ENCODE results near the gene MEN1.
A peak's percentile ranks its signal among the peaks of the same experiment; 100 is the strongest.

The MEN1 gene

DNA sequence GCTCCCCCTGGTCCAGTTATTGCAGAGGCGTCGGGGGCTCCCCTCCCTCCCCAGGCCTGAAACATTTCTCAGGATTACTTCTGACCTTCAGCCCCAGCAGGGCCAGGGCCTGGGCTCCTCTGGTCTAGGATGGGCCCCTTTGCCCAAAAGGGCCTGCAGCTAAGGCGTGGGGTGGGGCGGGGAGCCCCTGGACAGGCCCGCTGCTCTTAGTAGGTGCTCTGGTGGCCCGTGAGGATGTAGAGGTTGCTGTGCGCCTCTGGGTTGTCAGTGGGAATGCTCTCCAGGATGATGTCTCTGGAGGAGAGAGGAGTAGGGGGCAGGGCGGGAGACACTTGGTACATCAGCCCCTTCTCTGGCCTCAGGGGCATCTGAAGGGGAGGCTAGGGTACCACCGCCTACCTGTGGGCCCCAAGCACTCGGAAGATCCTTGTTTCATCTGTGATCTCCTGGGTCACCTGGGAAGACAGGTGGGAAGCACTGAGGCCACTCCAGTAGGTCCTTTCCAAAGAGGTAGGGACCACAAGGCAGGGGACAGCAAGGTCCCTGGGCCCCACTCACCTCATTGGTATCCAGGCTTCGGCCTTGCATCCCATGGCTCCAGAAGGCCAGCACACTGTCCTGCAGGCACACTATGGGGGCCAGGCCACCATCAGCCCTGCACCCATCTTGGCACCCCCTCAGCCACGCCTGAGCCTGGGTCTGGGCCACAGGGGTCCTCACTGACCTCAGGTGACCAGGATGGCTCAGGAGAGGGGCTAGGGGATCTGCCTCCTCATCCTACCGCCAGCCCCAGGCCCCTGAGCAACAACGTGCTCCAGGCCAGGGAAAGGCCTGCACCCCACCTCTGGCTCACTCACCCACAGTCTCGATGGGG, 20.8 kb downstream of the MEN1 start:
- no peak overlapping the region for H3K4me3 ChIP-seq (ENCODE audit: low read depth, low read length)
- no peak for DNase-seq (ENCODE audit: low read depth)

DNA sequence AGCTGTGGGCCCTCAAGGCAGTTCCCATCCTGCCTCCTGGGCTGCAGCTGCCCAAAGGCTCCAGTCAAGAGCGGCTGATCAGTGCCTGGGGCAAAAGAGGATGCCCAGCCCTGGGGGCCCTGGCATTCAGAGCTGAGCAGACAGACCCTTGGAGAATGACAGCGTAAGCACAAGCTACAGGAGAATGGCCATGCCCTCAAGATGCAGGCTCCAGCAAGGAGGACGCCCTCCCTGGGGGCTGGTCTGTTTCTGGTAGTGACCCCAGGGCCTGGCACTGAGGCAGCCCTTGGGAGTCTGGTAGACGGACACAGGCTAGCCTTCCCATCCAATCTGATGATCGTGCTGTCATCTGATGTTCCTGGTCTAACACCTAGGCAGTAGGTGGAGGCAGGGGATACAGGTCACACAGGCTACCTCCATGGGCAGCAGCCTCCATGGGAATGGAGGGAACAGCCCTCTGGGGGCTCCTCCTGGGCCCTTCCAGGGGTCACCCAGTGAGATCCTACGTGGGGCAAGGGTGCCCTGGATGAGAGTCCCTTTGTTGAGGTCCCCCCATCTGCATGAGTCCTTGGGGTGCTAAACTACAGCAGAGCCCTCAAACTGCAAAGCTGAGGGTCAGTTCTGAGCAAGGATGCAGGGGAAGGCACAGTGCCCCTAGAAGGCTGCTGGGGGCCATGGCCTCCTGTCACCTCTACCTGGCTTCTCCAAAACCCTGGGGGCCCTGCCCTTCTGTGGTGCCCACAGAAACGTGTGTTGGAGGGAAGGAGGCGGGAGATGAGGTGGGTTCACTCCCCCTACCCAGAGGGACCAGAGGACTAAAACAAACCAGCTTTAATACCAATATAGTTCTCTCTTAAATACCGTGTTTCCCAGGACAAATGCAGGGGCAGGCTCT, 21.8 kb downstream of the MEN1 start:
- DNase-seq (ENCODE audit: low read depth): no peak
- no peak overlapping the region for H3K4me3 ChIP-seq (ENCODE audit: low read depth, low read length)

DNA sequence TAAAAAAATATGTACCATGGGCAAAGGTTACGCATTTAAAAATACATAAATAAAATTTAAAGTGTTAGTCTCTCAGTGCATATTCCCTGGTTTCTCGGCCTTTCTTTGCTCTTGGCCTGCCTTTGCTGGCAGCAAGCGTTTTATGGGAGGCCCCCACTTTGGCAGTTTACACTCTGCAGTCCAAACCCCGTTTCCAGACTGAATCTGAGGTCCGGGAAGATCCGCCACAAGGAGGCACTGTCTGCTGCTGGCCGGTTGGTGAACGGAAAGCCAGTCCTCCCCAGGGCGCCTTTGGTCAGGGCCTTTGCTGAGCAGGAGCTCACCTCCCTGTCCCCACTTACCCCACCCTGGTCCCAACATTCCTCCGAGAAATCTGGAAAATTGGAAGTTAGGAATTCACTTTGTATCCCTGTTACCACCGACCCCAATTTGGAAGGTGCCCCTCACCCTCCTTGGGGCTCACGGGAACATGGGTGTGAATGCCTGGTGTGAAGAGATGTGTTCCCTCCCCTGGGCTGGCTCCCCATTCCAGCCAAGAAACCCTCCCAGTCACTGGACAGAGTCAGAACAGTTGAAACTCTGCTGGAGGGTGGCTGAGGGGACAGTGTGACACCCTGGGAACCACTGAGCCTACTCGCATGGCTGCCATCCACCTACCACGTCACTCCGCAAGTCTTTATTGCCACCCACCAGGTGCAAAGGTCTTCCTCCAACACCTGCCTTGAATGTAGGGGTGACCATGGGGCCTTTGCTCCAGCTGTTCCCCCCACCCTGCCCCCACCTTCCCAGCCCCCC, 22.6 kb downstream of the MEN1 start:
- no peak overlapping the region for H3K4me3 ChIP-seq (ENCODE audit: low read depth, low read length)
- DNase-seq (ENCODE audit: low read depth): no peak

GRCh38 chr11:64786308-64786707, 24.0 kb downstream of the MEN1 start:
- no peak for DNase-seq (ENCODE audit: low read depth)
- no peak overlapping the region for H3K4me3 ChIP-seq (ENCODE audit: low read depth, low read length)

DNA sequence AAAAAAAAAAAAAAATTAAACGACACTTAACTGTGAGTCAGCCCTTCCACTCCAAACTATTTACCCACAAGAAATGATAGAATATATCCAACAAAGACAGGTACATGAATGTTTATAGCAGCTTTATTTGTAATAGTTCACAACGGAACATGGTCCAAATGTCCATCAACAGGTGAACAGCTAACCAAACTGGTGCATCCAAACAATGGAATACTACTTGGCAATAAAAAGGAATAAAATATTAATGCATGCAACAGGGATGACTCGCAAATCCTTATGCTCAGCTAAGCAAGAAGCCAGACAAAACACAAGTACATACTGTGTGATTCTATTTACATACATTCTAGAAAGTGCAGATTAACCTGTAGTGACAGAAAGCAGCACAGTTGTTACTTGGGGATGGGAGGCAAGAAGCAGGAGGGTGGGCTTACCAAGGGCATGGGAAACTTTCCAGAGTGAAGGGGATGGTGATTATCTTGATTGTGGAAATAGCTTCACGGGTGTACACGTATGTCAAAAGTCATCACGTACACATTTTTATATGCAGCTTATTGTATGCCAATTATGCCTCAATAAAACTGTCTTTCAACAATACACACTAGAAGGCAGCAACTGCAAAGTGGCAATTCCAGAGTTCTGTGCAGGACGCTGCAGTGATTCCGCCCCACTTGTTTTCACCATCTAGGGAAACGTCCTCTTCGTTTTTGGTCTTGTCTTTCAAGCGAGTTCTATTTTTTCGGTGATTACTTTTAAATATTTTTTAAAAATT, 25.4 kb downstream of the MEN1 start:
- H3K4me3 ChIP-seq (ENCODE audit: low read depth, low read length): no peak overlapping the region

DNA sequence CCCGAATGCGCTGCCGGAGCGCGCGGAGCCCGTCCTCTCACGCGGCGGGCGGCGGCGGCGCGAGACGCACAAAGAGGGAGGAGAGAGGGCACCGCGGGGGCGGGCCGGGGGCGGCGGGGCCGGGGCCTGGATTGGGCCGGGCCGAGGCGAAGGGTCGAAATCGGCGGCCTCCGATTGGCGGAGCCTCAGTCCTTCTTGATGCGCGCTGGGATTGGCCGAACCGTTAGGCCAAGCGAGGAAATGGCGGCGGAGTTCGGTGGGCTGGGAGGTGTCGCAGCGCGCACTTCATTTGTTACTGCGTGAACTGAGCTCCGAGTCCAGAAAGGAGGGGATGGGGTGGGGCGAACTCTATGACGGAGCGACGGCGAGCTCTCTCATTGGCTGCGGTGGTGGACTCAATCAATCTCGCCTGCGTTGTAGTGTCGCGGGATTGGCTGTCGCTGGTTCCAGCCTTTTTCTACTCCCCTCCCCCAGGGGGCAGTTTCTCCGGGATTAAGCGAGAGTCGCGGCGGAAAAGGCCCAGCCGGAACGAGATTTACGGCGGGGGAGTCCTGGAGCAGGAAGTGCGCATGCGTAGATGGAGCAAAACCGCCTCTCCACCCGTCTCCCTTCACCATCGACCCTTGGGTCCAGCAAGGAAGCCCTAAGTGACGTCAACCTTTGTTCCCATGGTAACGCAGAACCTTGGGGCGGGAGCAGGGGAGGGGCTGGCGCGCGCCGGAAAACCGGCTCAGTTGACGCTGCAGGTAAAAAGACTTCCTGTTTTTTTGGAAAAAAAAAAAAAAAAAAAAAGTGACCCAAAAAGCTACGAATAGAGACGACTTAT, 31.7 kb downstream of the MEN1 start, which contains the start of gene SF1:
Gene SF1 (minus strand): TSS at position 70 of the 826 bp plus-strand sequence. CDS start 150 bp downstream, outside the sequence.
- peak; percentile 98 for DNase-seq (ENCODE audit: low read depth)
- peak within 1 kb of the TSS; percentile 71 for H3K4me3 ChIP-seq (ENCODE audit: low read depth, low read length)

More for the DNA sequence above, 25.4 kb downstream of the MEN1 start:
- no peak for DNase-seq (ENCODE audit: low read depth)

DNA sequence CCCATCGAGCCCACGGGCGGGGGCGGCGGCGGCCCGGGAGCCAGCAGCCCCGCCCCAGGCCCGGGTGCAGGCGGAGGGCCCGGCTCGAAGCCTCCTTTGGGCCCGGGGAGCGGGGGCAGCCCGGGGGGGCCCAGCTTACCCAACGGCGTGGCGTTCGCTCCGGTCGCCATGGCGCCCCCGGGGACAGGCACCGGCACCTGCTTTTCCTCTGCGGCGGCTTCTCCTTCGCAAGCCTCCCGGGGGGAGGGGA, 32.2 kb downstream of the MEN1 start:
- peak overlapping the region; percentile 71 for H3K4me3 ChIP-seq (ENCODE audit: low read depth, low read length)
- no peak for DNase-seq (ENCODE audit: low read depth)

DNA sequence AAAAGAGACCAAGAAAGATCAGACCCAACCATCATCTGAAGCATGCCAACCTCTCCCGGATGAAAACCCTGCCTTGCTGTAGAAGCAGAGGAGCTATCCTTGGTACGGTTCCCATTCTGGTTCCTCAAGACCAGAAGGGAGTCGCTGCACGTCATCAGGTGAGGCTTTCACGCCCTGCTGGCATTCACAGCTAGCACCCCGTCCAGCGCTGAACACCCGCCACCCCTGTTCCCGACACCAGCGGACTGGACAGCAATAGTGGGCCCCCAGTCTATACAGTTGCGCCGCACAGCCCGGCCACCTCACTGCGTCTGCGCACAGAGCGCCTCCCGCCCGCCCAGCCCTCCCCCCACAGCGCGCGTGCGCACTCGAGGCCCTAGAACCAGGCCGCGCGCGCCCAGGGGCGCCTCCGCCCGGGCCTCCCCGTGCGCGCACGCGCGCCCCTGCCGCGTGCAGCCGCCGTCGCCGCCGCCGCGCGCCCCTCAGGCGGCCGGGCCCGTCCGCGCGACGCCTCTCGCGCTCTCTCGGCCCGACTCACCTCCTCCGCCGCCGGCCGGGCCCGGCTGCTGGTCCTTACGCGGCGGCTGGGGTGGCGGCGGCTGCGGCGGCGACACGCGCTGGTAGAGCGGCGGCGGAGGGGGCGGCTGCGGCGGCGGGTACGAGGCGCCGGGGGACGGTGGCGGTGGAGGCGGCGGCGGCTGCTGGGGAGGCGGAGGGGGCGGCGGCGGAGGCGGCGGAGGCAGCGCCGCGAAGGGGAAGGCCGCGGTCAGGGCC, 32.7 kb downstream of the MEN1 start:
- H3K4me3 ChIP-seq (ENCODE audit: low read depth, low read length): peak overlapping the region; percentile 71

GRCh38 chr11:64776875-64777274, 33.5 kb downstream of the MEN1 start:
- peak overlapping the region; percentile 71 for H3K4me3 ChIP-seq (ENCODE audit: low read depth, low read length)

More for the DNA sequence above, 32.7 kb downstream of the MEN1 start:
- DNase-seq (ENCODE audit: low read depth): peak; percentile 36

DNA sequence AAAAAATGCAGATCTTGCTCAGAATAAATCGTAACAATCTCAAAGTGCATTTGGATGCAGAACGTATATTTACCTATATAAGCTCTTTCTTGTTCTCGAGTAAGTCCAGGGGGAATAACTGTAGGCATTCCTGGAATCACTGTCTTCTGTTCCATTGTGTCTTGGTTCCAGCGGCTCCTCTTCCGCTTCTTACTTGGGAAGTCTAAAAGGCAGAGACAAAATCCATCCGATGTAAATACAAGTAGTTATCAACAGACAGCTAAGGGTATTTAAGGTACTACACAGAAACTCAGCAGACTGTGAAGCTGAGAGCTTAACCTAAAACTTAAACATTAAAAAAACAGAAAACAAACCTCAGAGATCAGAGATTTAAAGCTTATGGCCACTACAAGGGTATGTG, 33.9 kb downstream of the MEN1 start:
- no peak for DNase-seq (ENCODE audit: low read depth)
- H3K4me3 ChIP-seq (ENCODE audit: low read depth, low read length): peak overlapping the region; percentile 71

More at GRCh38 chr11:64776875-64777274, 33.5 kb downstream of the MEN1 start:
- DNase-seq (ENCODE audit: low read depth): no peak

- no peak overlapping the region for H3K4me3 ChIP-seq (ENCODE audit: low read depth, low read length)
- DNase-seq (ENCODE audit: low read depth): no peak
Measured at GRCh38 chr11:64774144-64774543, 36.2 kb downstream of the MEN1 start.

DNA sequence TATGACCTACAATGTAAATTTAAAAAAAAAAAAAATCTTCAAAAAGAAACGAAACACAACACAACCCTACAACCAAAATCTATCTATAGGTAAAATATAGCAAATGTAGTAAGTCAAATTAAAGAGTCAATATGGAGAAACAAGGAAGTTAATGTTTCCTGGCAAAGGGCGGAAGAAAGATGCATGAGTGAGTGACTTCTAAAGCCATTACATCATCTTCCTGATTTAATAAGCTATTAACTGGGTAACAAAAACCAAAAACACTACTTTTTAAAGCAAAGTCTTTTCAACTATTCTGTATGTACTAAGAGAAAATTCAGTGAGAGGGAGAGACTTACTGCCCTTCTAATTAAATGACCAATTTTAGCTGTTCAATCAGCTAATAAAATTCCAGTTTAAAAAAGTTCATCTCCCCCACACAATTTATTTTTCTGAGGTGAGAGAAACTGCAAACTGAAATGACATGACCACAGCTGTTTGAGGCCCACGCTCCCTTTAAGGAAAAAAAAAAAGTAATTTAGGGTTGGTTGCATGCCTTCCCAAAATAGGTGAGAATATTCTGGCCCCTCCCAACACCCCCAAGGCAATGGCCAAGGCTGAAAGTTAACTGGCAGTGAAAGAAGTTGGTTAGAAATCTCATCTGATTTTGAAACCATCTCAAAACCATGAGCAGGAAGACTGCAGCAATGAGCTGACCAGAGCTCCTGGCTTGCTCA, 37.9 kb downstream of the MEN1 start:
- H3K4me3 ChIP-seq (ENCODE audit: low read depth, low read length): no peak overlapping the region
- no peak for DNase-seq (ENCODE audit: low read depth)

- H3K4me3 ChIP-seq (ENCODE audit: low read depth, low read length): no peak overlapping the region
- no peak for DNase-seq (ENCODE audit: low read depth)
Measured at GRCh38 chr11:64771861-64772260, 38.5 kb downstream of the MEN1 start.

DNA sequence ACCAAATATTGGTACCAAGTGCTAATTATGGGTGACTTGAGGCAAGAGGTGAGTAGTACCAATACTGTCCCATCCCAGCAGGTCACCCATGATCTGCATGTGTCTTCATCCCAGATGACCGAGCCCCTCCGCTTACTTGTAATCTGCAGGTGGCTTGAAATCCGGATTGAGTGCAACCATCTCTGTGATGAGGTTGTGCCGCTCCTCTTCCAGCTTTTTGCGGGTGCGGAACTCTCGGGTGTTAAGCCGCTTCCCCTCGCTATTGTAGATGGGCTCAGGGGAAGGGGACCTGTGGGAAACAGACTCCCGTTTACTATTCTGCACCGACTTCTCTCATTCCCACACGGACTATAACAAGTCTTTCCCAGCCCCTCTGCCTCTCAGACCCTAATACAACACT, 40.2 kb downstream of the MEN1 start:
- DNase-seq (ENCODE audit: low read depth): no peak
- H3K4me3 ChIP-seq (ENCODE audit: low read depth, low read length): no peak overlapping the region

GRCh38 chr11:64769283-64769682, 41.1 kb downstream of the MEN1 start:
- no peak overlapping the region for H3K4me3 ChIP-seq (ENCODE audit: low read depth, low read length)

DNA sequence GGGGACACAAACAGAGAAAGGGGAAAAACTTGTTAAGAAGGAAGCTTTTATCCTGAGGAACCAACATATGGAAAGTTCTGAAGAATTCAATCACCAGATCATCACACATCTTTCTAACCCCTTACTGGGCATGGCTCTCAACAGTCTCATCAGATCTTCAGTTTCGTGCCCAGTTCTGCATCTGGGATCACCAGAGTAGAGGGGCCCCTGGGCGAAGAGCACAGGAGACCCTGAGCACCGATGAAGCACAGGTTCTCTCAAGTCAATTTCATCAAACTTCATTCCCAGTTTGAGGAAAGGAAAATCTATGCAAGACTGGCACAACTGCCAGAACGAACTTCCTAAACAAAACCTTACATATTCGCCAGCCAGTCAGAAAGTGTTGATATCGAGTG, 42.1 kb downstream of the MEN1 start:
- no peak for DNase-seq (ENCODE audit: low read depth)
- no peak overlapping the region for H3K4me3 ChIP-seq (ENCODE audit: low read depth, low read length)

More at GRCh38 chr11:64769283-64769682, 41.1 kb downstream of the MEN1 start:
- no peak for DNase-seq (ENCODE audit: low read depth)
